HG02571 (cell line): ENCODE measurements around the gene ZSCAN2.

Experiments used
- ATAC-seq: cut with Tn5 transposase; IDR thresholded peaks from one replicate; pipeline ENCODE4 v1.9.1; 2021; ENCODE audit warnings: mild to moderate bottlenecking, moderate library complexity; ENCODE audit not compliant: unreplicated experiment

ZSCAN2 gene

DNA sequence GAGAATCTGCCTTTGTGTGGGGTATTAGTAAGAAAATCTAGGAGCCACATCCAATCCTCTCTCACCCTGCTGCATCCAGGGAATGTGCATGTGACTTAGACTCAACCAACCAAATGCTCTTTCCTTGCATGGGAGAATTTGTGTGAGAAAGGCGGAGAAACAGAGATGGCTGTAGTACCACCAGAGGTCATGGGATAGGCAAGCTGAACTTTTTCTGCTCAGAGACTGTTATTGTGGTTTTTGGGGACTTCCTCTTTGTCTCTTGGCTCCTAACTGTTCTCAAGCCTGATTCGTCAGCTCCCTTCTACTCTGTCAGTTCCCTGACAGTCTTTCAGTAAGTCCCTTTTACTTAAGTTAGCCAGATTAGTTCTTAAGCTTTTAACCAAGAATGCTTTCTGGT, 2.6 kb upstream of the ZSCAN2 start:
- ATAC-seq: no peak

- no peak for ATAC-seq
Measured at GRCh38 chr15:84598993-84599392, 1.8 kb upstream of the ZSCAN2 start.

GRCh38 chr15:84599906-84600305, 903 bp upstream of the ZSCAN2 start:
- ATAC-seq: no peak

DNA sequence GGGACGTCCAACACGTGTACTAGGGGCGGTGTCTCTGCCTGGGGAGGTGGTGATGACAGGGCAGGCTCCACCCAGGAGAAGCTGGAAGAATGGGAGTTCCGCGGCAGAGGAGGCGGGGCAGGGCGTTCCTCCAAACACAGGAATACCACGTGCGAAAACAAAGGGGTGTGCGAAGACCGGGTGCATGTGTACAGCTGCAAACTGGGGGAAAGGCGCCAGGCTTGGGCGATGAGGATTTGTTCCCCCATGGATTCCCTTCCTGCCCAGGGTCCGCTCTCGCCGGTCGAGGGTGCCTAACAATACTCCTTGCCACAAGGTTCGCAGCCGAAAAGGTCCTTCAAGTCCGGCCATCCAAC, 500 bp upstream of the ZSCAN2 start:
- ATAC-seq: peak; percentile 2

DNA sequence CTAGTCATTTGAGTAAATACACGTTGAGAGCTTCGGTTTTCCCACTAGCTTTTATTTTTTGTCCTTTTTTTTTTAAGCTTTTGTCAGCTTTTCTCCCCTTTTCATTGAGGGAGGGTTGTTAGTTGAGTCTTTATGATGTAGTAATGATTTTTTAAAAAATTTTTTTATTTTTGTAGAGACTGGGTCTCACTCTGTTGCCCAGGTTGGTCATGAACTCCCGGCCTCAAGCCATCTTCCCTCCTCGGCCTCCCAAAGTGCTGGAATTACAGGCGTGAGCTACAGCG, 688 bp downstream of the ZSCAN2 start:
- ATAC-seq: no peak

DNA sequence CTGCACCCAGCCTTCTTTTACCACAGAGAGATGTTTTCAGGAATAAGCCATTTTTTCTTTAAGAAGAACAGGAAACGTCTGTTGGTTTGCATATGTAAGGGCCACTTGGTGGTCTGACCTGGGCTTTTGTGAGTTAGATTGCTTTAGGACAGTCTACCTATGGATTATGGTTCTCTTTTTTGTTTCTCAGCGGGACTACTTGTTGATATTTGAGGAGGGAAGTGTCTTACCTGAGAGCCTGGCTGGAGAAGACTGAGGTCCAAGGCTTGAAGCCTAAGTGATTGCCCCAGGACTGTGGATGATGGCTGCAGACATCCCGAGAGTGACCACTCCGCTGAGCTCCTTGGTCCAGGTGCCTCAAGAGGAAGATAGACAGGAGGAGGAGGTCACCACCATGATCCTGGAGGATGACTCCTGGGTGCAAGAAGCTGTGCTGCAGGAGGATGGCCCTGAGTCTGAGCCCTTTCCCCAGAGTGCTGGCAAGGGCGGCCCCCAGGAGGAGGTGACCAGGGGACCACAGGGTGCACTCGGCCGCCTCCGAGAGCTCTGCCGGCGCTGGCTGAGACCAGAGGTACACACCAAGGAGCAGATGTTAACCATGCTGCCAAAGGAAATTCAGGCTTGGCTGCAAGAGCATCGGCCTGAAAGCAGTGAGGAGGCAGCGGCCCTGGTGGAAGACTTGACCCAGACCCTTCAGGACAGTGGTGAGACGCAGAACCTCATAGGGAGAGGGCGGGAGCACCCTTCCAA, 3.0 kb downstream of the ZSCAN2 start:
- no peak for ATAC-seq

DNA sequence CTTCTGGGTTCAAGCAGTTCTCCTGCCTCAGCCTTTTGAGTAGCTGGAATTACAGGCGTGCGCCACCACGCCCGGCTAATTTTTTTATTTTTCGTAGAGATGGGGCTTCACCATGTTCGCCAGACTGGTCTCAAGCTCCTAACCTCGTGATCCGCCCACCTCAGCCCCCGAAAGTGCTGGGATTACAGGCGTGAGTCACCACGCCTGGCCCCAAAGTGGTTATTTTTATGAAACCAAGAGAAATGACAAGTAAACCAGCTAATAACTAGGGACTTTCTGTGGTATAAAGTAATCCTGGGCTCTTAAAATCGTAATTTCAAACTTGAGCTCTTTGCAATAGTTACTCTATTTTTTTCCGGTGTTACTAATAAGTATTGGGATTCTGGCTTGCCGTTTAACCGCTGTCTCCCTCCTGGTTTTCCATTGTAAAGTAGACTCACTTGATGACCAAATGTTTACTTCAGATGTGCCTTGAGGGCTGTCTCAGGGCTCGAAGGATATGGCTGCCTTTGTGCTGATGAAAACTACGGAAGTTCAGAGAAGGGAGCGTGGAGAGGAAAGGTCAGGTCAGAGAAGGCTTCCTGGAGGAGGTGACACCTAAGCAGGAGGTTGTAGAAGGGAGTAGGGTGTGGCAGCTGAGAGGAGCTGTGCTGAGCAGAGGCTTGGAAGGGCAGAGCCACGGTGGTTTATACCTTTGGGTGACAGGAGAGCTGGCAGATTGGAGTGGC, 4.2 kb downstream of the ZSCAN2 start:
- no peak for ATAC-seq

DNA sequence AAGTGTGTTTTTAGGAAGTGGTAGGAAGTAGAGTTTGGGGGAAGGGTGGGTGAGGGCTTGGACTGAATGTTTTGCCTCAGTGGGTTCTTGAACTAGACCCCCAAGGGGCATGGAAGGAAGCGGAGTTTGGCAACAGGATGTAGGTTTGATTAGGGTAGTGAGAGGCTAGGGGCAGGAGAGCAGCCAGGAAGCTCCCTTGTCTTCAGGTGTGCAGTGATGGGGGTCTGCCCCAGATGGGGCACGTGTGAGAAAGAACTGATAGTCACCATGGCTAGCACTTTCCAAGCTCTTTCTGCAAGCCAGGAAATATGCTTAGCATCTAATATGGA, 4.7 kb downstream of the ZSCAN2 start:
- ATAC-seq: no peak

DNA sequence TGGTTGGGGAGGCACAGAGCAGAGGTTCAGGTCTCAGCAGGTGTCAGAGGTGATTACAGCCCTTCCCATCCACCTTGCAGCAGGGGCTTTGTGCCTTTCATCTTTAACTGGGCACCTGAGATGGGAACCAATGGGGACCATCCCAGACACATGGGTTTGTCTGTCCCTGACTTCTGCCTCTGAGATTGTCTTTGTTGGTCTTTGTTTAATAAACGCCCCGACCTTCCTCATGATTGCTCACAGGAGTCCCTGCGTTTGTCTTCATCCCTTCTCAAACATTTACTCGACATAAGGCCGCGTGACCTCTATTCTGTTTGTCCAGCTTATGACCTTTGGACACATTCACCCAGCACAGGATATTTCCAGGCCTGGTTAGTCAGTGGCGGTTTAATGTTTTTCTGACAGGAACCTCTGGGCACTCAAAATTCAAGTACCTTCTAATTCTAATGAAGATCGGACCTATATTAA, 5.9 kb downstream of the ZSCAN2 start:
- no peak for ATAC-seq

GRCh38 chr15:84608707-84609284, 8.0 kb downstream of the ZSCAN2 start:
- no peak for ATAC-seq

- no peak for ATAC-seq
Measured at GRCh38 chr15:84609818-84610525, 9.2 kb downstream of the ZSCAN2 start.

GRCh38 chr15:84611631-84612030, 10.8 kb downstream of the ZSCAN2 start:
- no peak for ATAC-seq

DNA sequence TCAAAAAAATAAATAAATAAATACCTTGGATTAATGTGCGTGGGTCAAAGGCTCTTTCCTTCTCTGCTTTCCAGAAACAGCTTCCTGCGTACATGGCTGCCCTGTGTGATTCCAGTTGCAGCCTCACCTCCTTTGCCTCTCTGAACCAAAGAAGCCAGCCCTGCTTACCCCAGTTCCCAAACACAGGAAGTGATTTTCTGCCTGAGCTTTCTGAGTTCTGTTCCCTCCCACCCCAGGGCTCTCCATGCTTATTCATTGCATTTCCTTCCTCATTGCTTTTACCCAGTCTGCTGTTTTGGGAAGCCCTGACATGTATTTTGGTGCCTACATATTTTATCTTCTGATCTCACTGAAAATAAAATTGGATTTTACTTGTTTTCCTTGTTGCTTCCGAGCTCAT, 15.4 kb downstream of the ZSCAN2 start:
- ATAC-seq: no peak

DNA sequence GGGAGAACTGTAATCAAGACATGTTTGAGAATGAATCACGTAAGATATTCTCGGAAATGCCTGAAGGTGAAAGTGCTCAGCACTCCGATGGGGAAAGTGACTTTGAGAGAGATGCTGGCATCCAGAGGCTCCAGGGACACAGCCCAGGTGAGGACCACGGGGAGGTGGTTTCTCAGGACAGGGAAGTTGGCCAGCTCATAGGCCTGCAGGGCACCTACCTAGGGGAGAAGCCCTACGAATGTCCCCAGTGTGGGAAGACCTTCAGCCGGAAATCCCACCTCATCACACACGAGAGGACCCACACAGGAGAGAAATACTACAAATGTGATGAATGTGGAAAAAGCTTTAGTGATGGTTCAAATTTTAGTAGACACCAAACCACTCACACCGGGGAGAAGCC, 19.8 kb downstream of the ZSCAN2 start:
- ATAC-seq: no peak

DNA sequence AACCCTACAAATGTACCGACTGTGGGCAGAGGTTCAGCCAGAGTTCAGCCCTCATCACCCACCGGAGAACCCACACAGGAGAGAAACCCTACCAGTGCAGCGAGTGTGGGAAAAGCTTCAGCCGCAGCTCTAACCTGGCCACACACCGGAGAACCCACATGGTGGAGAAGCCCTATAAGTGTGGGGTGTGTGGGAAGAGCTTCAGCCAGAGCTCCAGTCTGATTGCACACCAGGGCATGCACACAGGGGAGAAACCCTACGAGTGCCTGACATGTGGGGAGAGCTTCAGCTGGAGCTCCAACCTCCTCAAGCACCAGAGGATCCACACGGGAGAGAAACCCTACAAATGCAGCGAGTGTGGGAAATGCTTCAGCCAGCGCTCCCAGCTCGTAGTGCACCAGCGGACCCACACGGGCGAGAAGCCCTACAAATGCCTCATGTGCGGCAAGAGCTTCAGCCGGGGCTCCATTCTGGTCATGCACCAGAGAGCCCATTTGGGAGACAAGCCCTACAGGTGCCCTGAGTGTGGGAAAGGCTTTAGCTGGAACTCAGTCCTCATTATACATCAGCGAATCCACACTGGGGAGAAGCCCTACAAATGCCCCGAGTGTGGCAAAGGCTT, 20.7 kb downstream of the ZSCAN2 start:
- no peak for ATAC-seq

- no peak for ATAC-seq
Measured at GRCh38 chr15:84624359-84624758, 23.6 kb downstream of the ZSCAN2 start.

GRCh38 chr15:84625123-84625522, 24.3 kb downstream of the ZSCAN2 start:
- ATAC-seq: no peak

DNA sequence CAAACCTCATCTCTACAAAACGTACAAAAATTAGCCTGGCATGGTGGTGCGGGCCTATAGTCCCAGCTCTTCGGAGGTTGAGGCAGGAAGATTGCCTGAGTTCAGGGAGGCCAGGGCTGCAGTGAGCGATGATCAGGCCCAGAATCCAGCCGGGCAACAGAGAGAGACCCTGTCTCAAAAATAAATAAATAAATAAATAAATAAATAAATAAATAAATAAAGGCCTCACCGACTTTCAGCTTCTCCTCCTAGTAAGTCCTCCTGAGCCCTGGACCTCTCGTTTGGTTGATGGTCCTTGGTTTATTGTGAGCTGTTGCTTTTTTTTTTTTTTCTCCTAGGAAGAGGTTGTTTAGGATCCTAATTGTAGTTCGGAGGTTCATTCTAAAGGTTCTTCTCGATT, 28.2 kb downstream of the ZSCAN2 start:
- ATAC-seq: no peak

- no peak for ATAC-seq
Measured at GRCh38 chr15:84631706-84632272, 31.0 kb downstream of the ZSCAN2 start.

DNA sequence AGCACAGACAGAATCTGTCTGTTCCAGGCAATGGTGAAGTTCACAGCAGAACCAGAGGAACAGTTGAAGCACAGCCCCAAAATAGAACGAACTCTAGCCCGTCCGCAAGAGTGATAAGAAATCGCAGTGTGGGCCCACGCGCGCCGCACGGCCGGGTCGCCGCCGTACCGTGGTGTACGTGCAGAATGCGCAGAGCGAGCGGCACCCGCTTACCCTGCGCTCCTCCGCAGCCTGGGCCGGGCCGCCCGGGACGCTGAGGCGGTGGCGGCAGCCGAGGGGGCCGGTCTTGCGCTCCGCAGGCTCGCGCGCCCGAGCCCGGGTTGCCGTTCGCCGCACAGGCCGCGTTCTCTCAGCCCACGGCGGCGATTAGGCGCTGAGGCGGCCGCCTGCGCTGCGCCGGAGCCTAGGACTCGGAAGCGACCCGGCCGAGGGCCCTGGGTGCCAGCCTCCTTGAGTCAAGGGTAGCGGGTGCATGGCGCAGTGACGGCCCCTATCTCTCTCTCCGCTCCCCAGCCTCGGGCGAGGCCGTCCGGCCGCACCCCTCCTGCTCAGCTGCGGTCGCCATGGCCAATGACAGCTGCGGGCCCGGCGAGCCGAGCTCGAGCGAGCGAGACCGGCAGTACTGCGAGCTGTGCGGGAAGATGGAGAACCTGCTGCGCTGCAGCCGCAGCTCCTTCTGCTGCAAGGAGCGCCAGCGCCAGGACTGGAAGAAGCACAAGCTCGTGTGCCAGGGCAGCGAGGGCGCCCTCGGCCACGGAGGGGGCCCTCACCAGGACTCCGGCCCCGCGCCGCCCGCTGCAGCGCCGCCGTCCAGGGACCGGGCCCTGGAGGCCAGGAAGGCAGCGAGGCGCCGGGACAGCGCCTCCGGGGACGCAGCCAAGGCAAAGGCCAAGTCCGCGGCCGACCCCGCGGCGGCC, 32.8 kb downstream of the ZSCAN2 start:
- peak; percentile 40 for ATAC-seq
